WTC11 (cell line): Measurements from ENCODE around the gene GPR34. TPM values are rescaled to one million over a fixed set of nuclear protein-coding genes. Genes with fewer than 3 reads are reported as not detected.

Experiments
- ATAC-seq: fragments of 200-7000 bp; cut with Tn5 transposase; 2 replicates; pipeline ENCODE4 v1.10.0; 2021; ENCODE audit warnings: mild to moderate bottlenecking, moderate library complexity
- CTCF ChIA-PET: fragments of 300-600 bp; sonication (Branson Sonifier 250); formaldehyde crosslinking; loops from one replicate; lab custom pipeline; 2021; ENCODE audit warnings: antibody characterized with exemption; lab: Charles Lee
- POLR2A ChIA-PET: fragments of 350-600 bp; sonication (Branson Sonifier 250); formaldehyde crosslinking; loops from one replicate; lab custom pipeline; 2021; ENCODE audit warnings: antibody characterized with exemption; lab: Charles Lee
- DNase-seq: peaks from one replicate; pipeline ENCODE4 v3.0.0; 2021; ENCODE audit warnings: low spot score
- H3K27ac Mint-ChIP-seq: 2 replicates; pipeline ENCODE4 v1.8.0; 2021; ENCODE audit warnings: mixed read lengths
- H3K27me3 Mint-ChIP-seq: 2 replicates; pipeline ENCODE4 v1.8.0; 2021; ENCODE audit warnings: low read depth, mild to moderate bottlenecking, moderate library complexity, mixed read lengths
- H3K36me3 Mint-ChIP-seq: 2 replicates; pipeline ENCODE4 v1.8.0; 2021; ENCODE audit warnings: mixed read lengths
- H3K4me1 Mint-ChIP-seq: 2 replicates; pipeline ENCODE4 v1.8.0; 2022; ENCODE audit warnings: mixed read lengths
- H3K4me3 Mint-ChIP-seq: 2 replicates; pipeline ENCODE4 v1.8.0; 2021; ENCODE audit warnings: mild to moderate bottlenecking, moderate library complexity, mixed read lengths
- H3K9me3 Mint-ChIP-seq: 2 replicates; pipeline ENCODE4 v1.8.0; 2021; ENCODE audit warnings: mixed read lengths
- ATF6 ChIP-seq: sonication (generic); formaldehyde crosslinking; IDR thresholded peaks from 2 replicates; pipeline ENCODE4 v1.8.1; 2023; ENCODE audit warnings: mild to moderate bottlenecking, missing genetic modification reagents
- CDX4 ChIP-seq: fragments of 250-450 bp; sonication (Bioruptor Pico); IDR thresholded peaks from 2 replicates; pipeline ENCODE4 v1.9.0; 2021; ENCODE audit warnings: moderate library complexity, mild to moderate bottlenecking, inconsistent platforms, borderline replicate concordance
- EMX1 ChIP-seq: fragments of 250-450 bp; sonication (Bioruptor Pico); IDR thresholded peaks from 2 replicates; pipeline ENCODE4 v1.8.0; 2021; ENCODE audit warnings: mild to moderate bottlenecking
- FOXP1 ChIP-seq: sonication (generic); formaldehyde crosslinking; IDR thresholded peaks from 2 replicates; pipeline ENCODE4 v1.8.0; 2022; ENCODE audit warnings: missing genetic modification reagents, mild to moderate bottlenecking, moderate library complexity, borderline replicate concordance
- HMGXB4 ChIP-seq: sonication (generic); formaldehyde crosslinking; IDR thresholded peaks from 2 replicates; pipeline ENCODE4 v1.8.1; 2023; ENCODE audit warnings: mild to moderate bottlenecking, moderate library complexity, missing genetic modification reagents
- MLX ChIP-seq: sonication (generic); formaldehyde crosslinking; IDR thresholded peaks from 2 replicates; pipeline ENCODE4 v1.8.1; 2023; ENCODE audit warnings: mild to moderate bottlenecking, missing genetic modification reagents, moderate library complexity
- MYBL2 ChIP-seq: sonication (generic); formaldehyde crosslinking; IDR thresholded peaks from 2 replicates; pipeline ENCODE4 v1.8.1; 2023; ENCODE audit warnings: mild to moderate bottlenecking, moderate library complexity, missing genetic modification reagents
- NFATC4 ChIP-seq: fragments of 250-450 bp; sonication (Bioruptor Pico); IDR thresholded peaks from 2 replicates; pipeline ENCODE4 v1.9.0; 2021; ENCODE audit warnings: mild to moderate bottlenecking
- OVOL2 ChIP-seq: fragments of 250-450 bp; sonication (Bioruptor Pico); IDR thresholded peaks from 2 replicates; pipeline ENCODE4 v1.9.0; 2021; ENCODE audit warnings: mild to moderate bottlenecking, borderline replicate concordance
- PREB ChIP-seq: sonication (generic); formaldehyde crosslinking; IDR thresholded peaks from 2 replicates; pipeline ENCODE4 v1.8.1; 2022; ENCODE audit warnings: mild to moderate bottlenecking, missing genetic modification reagents, moderate library complexity, borderline replicate concordance
- SP1 ChIP-seq: sonication (generic); formaldehyde crosslinking; conservative IDR thresholded peaks from 2 replicates; pipeline ENCODE4 v1.8.1; 2022; ENCODE audit warnings: missing genetic modification reagents
- TEAD4 ChIP-seq: sonication (generic); formaldehyde crosslinking; IDR thresholded peaks from 2 replicates; pipeline ENCODE4 v1.8.0; 2022; ENCODE audit warnings: mild to moderate bottlenecking, missing genetic modification reagents
- USF2 ChIP-seq: sonication (generic); formaldehyde crosslinking; IDR thresholded peaks from 2 replicates; pipeline ENCODE4 v1.8.1; 2023; ENCODE audit warnings: mild to moderate bottlenecking, missing genetic modification reagents, moderate library complexity
- ZBTB43 ChIP-seq: sonication (generic); formaldehyde crosslinking; IDR thresholded peaks from 2 replicates; pipeline ENCODE4 v1.8.1; 2023; ENCODE audit warnings: mild to moderate bottlenecking, missing genetic modification reagents
- ZMAT4 ChIP-seq: fragments of 250-450 bp; sonication (Bioruptor Pico); IDR thresholded peaks from 2 replicates; pipeline ENCODE4 v1.9.0; 2021; ENCODE audit warnings: mild to moderate bottlenecking
- ZNF121 ChIP-seq: sonication (generic); formaldehyde crosslinking; IDR thresholded peaks from 2 replicates; pipeline ENCODE4 v1.8.0; 2023; ENCODE audit warnings: missing genetic modification reagents
- ZNF263 ChIP-seq: sonication (generic); formaldehyde crosslinking; IDR thresholded peaks from 2 replicates; pipeline ENCODE4 v1.8.1; 2022; ENCODE audit warnings: low read depth, mild to moderate bottlenecking, moderate library complexity, missing genetic modification reagents
- ZNF281 ChIP-seq: sonication (generic); formaldehyde crosslinking; IDR thresholded peaks from 2 replicates; pipeline ENCODE4 v1.8.0; 2023; ENCODE audit warnings: mild to moderate bottlenecking, missing genetic modification reagents
- ZNF396 ChIP-seq: fragments of 250-450 bp; sonication (Bioruptor Pico); IDR thresholded peaks from 2 replicates; pipeline ENCODE4 v1.8.0; 2021; ENCODE audit warnings: mild to moderate bottlenecking, moderate library complexity, borderline replicate concordance
- total RNA-seq: library from RNA; stranded (reverse); gene quantifications from 3 replicates; pipeline ENCODE4 v1.2.3, GENCODE V29; 2021

GPR34 gene
- total RNA-seq, 1 experiment from 2014 or later: not detected

- Mint-ChIP-seq H3K36me3 (peaks cover 2% of the 10 kb centered on the region; the same call in 1 of the 2 replicates), H3K27ac (no peak overlapping the region), H3K4me3 (no peak overlapping the region), H3K4me1 (no peaks in the 10 kb centered on the region), H3K9me3 (no peaks in the 10 kb centered on the region)
- no peak for DNase-seq
- CTCF ChIA-PET: no interaction called here
- POLR2A ChIA-PET: no interaction called here
- TF ChIP-seq PREB (CRISPR knock-in tag) (no peak), ZNF281 (no peak), ZNF263 (CRISPR knock-in tag) (no peak), ZNF121 (CRISPR knock-in tag) (no peak), OVOL2 (no peak), USF2 (no peak), FOXP1 (CRISPR knock-in tag) (no peak), CDX4 (CRISPR knock-in tag) (no peak), EMX1 (CRISPR knock-in tag) (no peak), MYBL2 (CRISPR knock-in tag) (no peak), TEAD4 (CRISPR knock-in tag) (no peak)
- TF ChIP-seq, all 79 proteins: peak for 0
- H3K27me3 Mint-ChIP-seq: no peaks in the 10 kb centered on the region
- no peak for ATAC-seq
These were observed 4.6 kb upstream of the GPR34 start for GRCh38 chrX:41684138-41684537.

GRCh38 chrX:41684940-41685339 lies 3.8 kb upstream of the GPR34 start:
- POLR2A ChIA-PET: no interaction called here

GRCh38 chrX:41686788-41687187 lies 2.0 kb upstream of the GPR34 start:
- no peak overlapping the region for H3K27ac Mint-ChIP-seq
- no peaks in the 10 kb centered on the region for H3K4me1 Mint-ChIP-seq
- CTCF ChIA-PET: no interaction called here
- TF ChIP-seq MLX (CRISPR knock-in tag): no peak
- no peak for TF ChIP-seq ZMAT4 (CRISPR knock-in tag)
- TF ChIP-seq ZNF396 (CRISPR knock-in tag): no peak
- no peak for TF ChIP-seq OVOL2
- no peak for TF ChIP-seq SP1 (CRISPR knock-in tag)
- TF ChIP-seq NFATC4 (CRISPR knock-in tag): no peak
- no peak for TF ChIP-seq HMGXB4 (CRISPR knock-in tag)
- TF ChIP-seq ATF6 (CRISPR knock-in tag): no peak
- TF ChIP-seq FOXP1 (CRISPR knock-in tag): no peak
- no peak overlapping the region for H3K4me3 Mint-ChIP-seq
- H3K27me3 Mint-ChIP-seq: no peaks in the 10 kb centered on the region
- H3K9me3 Mint-ChIP-seq: no peaks in the 10 kb centered on the region
- ATAC-seq (no peak), DNase-seq (no peak)
- H3K36me3 Mint-ChIP-seq: peaks cover 2% of the 10 kb centered on the region; the same call in 1 of the 2 replicates
- POLR2A ChIA-PET: no interaction called here

More at GRCh38 chrX:41684940-41685339, 3.8 kb upstream of the GPR34 start:
- Mint-ChIP-seq H3K27ac (no peak overlapping the region), H3K27me3 (no peaks in the 10 kb centered on the region), H3K36me3 (peaks cover 2% of the 10 kb centered on the region; the same call in 1 of the 2 replicates), H3K9me3 (no peaks in the 10 kb centered on the region), H3K4me3 (no peak overlapping the region), H3K4me1 (no peaks in the 10 kb centered on the region)
- CTCF ChIA-PET: no interaction called here
- DNase-seq (no peak), ATAC-seq (no peak)
- TF ChIP-seq SP1 (CRISPR knock-in tag): no peak
- TF ChIP-seq ZBTB43 (CRISPR knock-in tag): no peak
